Epithelial cell of prostate (primary cell): ENCODE measurements around the gene ARF5.
"Not testable (repeated sequence)": the region's sequence is repeated elsewhere in the genome, so short reads cannot be mapped to it uniquely, and the experiment has no call there.

ENCODE experiments used
- DNase-seq: peaks from one replicate; pipeline ENCODE4 v3.0.0-alpha.2; 2011; ENCODE audit warnings: low read depth, low spot score
- H3K27ac ChIP-seq: fragments of 450-650 bp; 2 replicates; pipeline ENCODE4 v1.5.1; 2017; ENCODE audit warnings: mild to moderate bottlenecking

ARF5 gene

GRCh38 chr7:127588019-127588696, at the start of gene ARF5:
Gene ARF5 (plus strand): TSS chr7:127588411. CDS start chr7:127588499, 88 bp downstream.
- DNase-seq, result no peak
- peak within 1 kb of the TSS; percentile 62 for H3K27ac ChIP-seq

GRCh38 chr7:127539116-127539515, 49.1 kb upstream of the ARF5 start:
- DNase-seq, result no peak
- no peak overlapping the region for H3K27ac ChIP-seq

GRCh38 chr7:127540461-127540860, 47.8 kb upstream of the ARF5 start:
- not testable (repeated sequence) for H3K27ac ChIP-seq, DNase-seq

GRCh38 chr7:127541548-127541947, 46.7 kb upstream of the ARF5 start:
- no peak overlapping the region for H3K27ac ChIP-seq
- DNase-seq, result no peak

- H3K27ac ChIP-seq, result no peak overlapping the region
- DNase-seq, result no peak
Observed at GRCh38 chr7:127546313-127546712, 41.9 kb upstream of the ARF5 start.

- no peak for DNase-seq
- no peak overlapping the region for H3K27ac ChIP-seq
Observed at GRCh38 chr7:127550247-127550646, 38.0 kb upstream of the ARF5 start.

GRCh38 chr7:127551941-127552340, 36.3 kb upstream of the ARF5 start:
- H3K27ac ChIP-seq, result no peak overlapping the region
- DNase-seq, result no peak

- DNase-seq, result no peak
- H3K27ac ChIP-seq, result no peak overlapping the region
Observed at GRCh38 chr7:127556404-127556803, 31.8 kb upstream of the ARF5 start.

- no peak overlapping the region for H3K27ac ChIP-seq
- DNase-seq, result no peak
Observed at GRCh38 chr7:127557803-127558202, 30.4 kb upstream of the ARF5 start.

- DNase-seq, result no peak
- no peak overlapping the region for H3K27ac ChIP-seq
Observed at GRCh38 chr7:127566242-127566641, 22.0 kb upstream of the ARF5 start.

GRCh38 chr7:127568034-127568433, 20.2 kb upstream of the ARF5 start:
- not testable (repeated sequence) for DNase-seq, H3K27ac ChIP-seq

GRCh38 chr7:127571741-127572505, 16.3 kb upstream of the ARF5 start:
- H3K27ac ChIP-seq, result no peak overlapping the region
- no peak for DNase-seq

- DNase-seq, result no peak
- H3K27ac ChIP-seq, result no peak overlapping the region
Observed at GRCh38 chr7:127578036-127578684, 10.1 kb upstream of the ARF5 start.

- H3K27ac ChIP-seq, result no peak overlapping the region
Observed at GRCh38 chr7:127578711-127579275, 9.4 kb upstream of the ARF5 start.

GRCh38 chr7:127580612-127581011, 7.6 kb upstream of the ARF5 start:
- DNase-seq, result no peak
- H3K27ac ChIP-seq, result no peak overlapping the region

More at GRCh38 chr7:127578711-127579275, 9.4 kb upstream of the ARF5 start:
- DNase-seq, result no peak

- no peak overlapping the region for H3K27ac ChIP-seq
- DNase-seq, result no peak
Observed at GRCh38 chr7:127581716-127582115, 6.5 kb upstream of the ARF5 start.

- H3K27ac ChIP-seq, result no peak overlapping the region
- no peak for DNase-seq
Observed at GRCh38 chr7:127582361-127582760, 5.8 kb upstream of the ARF5 start.

- peak overlapping the region; percentile 73 for H3K27ac ChIP-seq
- DNase-seq, result no peak
Observed at GRCh38 chr7:127584648-127585043, 3.6 kb upstream of the ARF5 start.

GRCh38 chr7:127585044-127585953, 2.9 kb upstream of the ARF5 start, which contains the start of gene GCC1:
Gene GCC1 (minus strand): TSS chr7:127585596. CDS start chr7:127585182, 414 bp downstream.
- DNase-seq, result peak; percentile 18
- H3K27ac ChIP-seq, result peak within 1 kb of the TSS; percentile 73

GRCh38 chr7:127586346-127586745, 1.9 kb upstream of the ARF5 start:
- peak overlapping the region; percentile 73 for H3K27ac ChIP-seq
- no peak for DNase-seq
